ENCODE results near the gene LARP6.

Gene LARP6

GRCh38 chr15:70793694-70794093, 60.3 kb downstream of the LARP6 start:
- no peak for DNase-seq (ENCODE audit: low spot score)

DNA sequence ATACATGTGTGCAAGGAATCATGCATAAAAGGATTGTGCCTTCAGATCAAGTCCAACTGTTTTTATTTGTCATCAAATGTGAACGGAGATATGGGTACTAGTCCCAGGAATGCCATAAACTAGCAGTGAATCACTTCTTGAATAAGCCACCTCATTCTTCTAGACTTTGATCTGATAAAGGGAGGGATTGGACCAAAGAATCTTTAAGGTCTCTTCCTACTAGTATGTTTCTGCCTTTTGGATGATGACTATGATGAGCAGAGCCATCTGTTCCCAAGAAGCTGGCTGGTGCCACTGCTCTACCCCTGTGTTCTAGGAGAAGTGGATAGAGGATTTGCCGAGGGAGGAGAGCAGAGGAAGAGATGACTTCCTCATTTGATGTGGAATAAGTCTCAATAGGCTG, 61.8 kb downstream of the LARP6 start:
- no peak for DNase-seq (ENCODE audit: low spot score)

- no peak for DNase-seq (ENCODE audit: low spot score)
These were observed 62.7 kb downstream of the LARP6 start for GRCh38 chr15:70791259-70791658.

- no peak for DNase-seq (ENCODE audit: low spot score)
These were observed 64.7 kb downstream of the LARP6 start for GRCh38 chr15:70789213-70789612.

DNA sequence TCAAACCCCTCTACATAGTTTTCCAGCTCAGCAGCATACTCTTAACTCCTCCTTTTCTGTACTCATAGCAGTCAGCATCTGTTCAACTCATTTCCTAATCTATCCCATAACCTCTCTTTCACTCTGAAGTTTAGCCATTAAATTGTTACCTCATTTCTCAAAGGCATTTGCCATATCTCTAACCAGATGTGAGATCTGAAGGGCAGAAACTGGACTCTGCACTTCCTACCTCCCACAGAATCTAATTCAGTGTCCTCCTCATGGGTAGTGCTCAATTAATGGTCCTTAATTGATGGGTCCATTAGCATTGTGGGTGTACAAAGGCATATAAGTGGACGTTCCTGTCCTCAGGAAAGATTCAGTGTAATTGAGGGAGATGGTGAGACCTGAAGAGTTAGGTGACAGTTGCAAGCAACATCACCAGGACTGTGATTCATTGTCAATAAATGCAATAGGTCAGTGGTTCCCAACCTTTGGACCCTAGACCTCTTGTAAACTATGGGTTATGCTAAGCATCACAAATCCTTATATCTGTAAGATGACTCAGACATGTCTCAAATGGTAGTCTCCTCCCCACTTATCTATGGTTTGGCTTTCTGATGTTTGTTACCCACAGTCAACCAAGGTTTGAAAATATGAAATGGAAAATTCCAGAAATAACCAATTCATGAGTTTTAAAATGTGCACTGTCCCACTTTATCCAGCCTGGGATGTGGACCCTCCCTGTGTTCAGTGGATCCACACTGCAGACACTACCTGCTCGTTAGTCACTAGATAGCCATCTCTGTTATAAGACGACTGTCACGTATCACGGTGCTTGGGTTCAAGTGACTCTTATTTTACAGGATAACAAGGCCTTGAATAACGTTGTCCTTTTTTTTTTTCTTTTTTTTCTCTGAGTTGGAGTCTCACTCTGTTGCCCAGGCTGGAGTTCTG, 65.6 kb downstream of the LARP6 start:
- no peak for DNase-seq (ENCODE audit: low spot score)

DNA sequence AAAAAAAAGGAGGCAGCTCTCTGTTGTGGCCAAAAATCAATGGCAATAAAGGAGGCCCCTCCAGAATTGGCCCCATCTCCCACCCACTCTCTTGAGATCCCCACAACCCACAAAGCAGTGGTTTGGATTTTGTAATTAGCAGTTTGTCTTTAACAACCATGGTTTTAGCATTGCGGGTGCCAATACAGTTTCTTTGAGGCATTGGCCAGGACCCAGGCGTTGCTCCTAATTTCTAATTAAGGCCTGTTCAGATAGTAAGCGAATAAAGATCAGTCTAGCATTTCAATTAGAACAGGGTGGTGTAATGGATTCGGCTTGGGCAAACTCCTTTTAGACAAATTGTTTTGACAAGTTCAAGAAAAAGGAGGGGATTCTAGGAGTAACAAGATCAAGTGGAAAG, 67.0 kb downstream of the LARP6 start:
- DNase-seq (ENCODE audit: low spot score): no peak

DNA sequence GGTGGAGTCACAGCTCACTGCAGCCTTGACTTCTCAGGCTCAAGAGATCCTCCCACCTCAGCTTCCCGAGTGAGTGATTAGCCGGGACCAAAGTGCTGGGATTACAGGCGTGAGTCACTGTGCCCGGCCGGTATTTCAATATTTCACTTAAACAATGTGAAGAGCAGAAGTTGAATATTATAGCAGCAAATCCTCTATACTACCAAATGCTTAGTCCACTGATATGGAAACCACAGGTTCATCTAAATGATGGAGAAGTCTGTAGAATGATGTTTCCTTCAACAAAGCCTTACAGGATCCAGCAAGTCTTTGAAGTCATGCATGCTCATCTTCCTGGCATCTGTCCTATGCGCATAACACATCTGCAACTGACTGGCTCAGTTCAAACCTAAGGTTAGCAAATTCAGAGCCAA, 70.3 kb downstream of the LARP6 start:
- DNase-seq (ENCODE audit: low spot score): no peak

- no peak for DNase-seq (ENCODE audit: low spot score)
These were observed 70.9 kb downstream of the LARP6 start for GRCh38 chr15:70783041-70783440.

DNA sequence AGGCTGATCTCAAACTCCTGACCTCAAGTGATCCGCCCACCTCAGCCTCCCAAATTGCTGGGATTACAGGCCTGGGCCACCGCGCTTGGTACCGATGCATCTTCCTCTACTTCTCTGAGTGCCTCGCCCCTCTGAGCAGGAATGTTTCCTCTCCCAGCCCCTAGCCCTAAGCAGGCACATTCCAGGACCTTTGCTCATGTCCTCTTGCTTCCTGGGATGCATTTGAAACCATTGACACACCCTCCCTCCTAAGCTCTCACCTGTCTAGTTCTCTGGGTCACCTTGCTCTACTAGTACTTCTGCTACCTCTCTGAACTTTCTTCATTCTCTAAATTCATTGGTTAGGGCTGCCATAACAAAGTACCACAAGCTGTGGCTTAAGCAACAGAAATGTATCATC, 72.7 kb downstream of the LARP6 start:
- DNase-seq (ENCODE audit: low spot score): no peak
